GM12878 (cell line): ENCODE measurements around the gene PRR14L. TPM values are rescaled to one million over a fixed set of nuclear protein-coding genes. Genes with fewer than 3 reads are reported as not detected.

Experiments used
- ATAC-seq: fragments of 200-7000 bp; cut with Tn5 transposase; 3 replicates; pipeline ENCODE4 v1.9.1; 2020; ENCODE audit warnings: mild to moderate bottlenecking, moderate library complexity
- BruUV-seq: library from RNA; stranded (reverse); fragments of 400-500 nt; replicated peaks from 2 replicates; lab custom pipeline; 2021; lab: Mats Ljungman, UMichigan
- CTCF ChIA-PET: fragments of 300-600 bp; sonication (Branson Sonifier 250); formaldehyde crosslinking; extraction: SDS; loops from one replicate; lab custom pipeline; 2021; ENCODE audit warnings: inconsistent platforms; lab: Yijun Ruan, JAX
- POLR2A ChIA-PET: fragments of 350-600 bp; formaldehyde crosslinking; extraction: SDS; loops from one replicate; lab custom pipeline; 2021; ENCODE audit warnings: inconsistent platforms; lab: Charles Lee
- RAD21 ChIA-PET: fragments of 300-600 bp; sonication (Branson Sonifier 250); formaldehyde crosslinking; loops from one replicate; lab custom pipeline; 2023; ENCODE audit warnings: antibody characterized with exemption; ENCODE audit not compliant: unreplicated experiment; lab: Charles Lee
- SMC1A ChIA-PET: fragments of 300-600 bp; sonication (Branson Sonifier 250); formaldehyde crosslinking; loops from one replicate; lab custom pipeline; 2023; ENCODE audit not compliant: unreplicated experiment, uncharacterized antibody; lab: Charles Lee
- DNase-seq: peaks from one replicate; pipeline ENCODE4 v3.0.0-alpha.2; 2011; ENCODE audit warnings: low read depth, low spot score
- FAIRE-seq: peaks from 3 replicates; lab custom pipeline; 2011; peaks lifted over from hg19 to GRCh38; lab: Jason Lieb, UNC
- H2AFZ ChIP-seq: 2 replicates; pipeline ENCODE4 v1.6.0; 2011; ENCODE audit warnings: low read depth, low read length, control low read depth; ENCODE audit not compliant: control insufficient read depth
- H3K27ac ChIP-seq: 2 replicates; pipeline ENCODE4 v1.5.1; 2011; ENCODE audit warnings: control low read depth; ENCODE audit not compliant: control insufficient read depth, insufficient read depth
- H3K27me3 ChIP-seq, 2 experiments: replicated peaks in 1 of 2; 2 replicates each; pipeline versions ENCODE4 v1.6.0 to v1.6.1; 2011; ENCODE audit warnings: low read length in 1 of 2; ENCODE audit not compliant: control insufficient read depth in 2 of 2, insufficient read depth in 2 of 2
- H3K36me3 ChIP-seq, 2 experiments: 2 replicates each; pipeline ENCODE4 v1.5.1; 2011; ENCODE audit warnings: low read length in 1 of 2; ENCODE audit not compliant: control insufficient read depth in 2 of 2, insufficient read depth in 2 of 2
- H3K4me1 ChIP-seq: 2 replicates; pipeline ENCODE4 v1.6.1; 2011; ENCODE audit warnings: mild to moderate bottlenecking, low read length, moderate library complexity, mixed read lengths; ENCODE audit not compliant: control insufficient read depth, insufficient read depth
- H3K4me2 ChIP-seq: 2 replicates; pipeline ENCODE4 v1.6.0; 2011; ENCODE audit warnings: control low read depth; ENCODE audit not compliant: control insufficient read depth, insufficient read depth
- H3K4me3 ChIP-seq: fragments of 200-600 bp; sonication (generic); 2 replicates; pipeline ENCODE4 v1.5.1; 2016
- H3K79me2 ChIP-seq: 2 replicates; pipeline ENCODE4 v1.6.0; 2011; ENCODE audit warnings: low read length; ENCODE audit not compliant: control insufficient read depth, insufficient read depth
- H3K9ac ChIP-seq: 2 replicates; pipeline ENCODE4 v1.8.0; 2011; ENCODE audit warnings: low read length, control low read depth, mixed read lengths; ENCODE audit not compliant: control insufficient read depth, insufficient read depth
- H3K9me3 ChIP-seq: replicated peaks from 3 replicates; pipeline ENCODE4 v1.5.1; 2011; ENCODE audit warnings: mild to moderate bottlenecking, low read length; ENCODE audit not compliant: control insufficient read depth, insufficient read depth
- H4K20me1 ChIP-seq: 2 replicates; pipeline ENCODE4 v1.6.0; 2011; ENCODE audit not compliant: control insufficient read depth, insufficient read depth
- EP300 ChIP-seq, 2 experiments: fragments of 150-350 bp in 1 of 2; IDR thresholded peaks; 2 replicates each; pipeline ENCODE4 v1.6.1; 2011 to 2012; ENCODE audit warnings: low read depth in 2 of 2, low read length in 2 of 2, borderline replicate concordance in 1 of 2, improper control_type of control experiment in 1 of 2, inconsistent platforms in 1 of 2; ENCODE audit not compliant: control insufficient read depth in 1 of 2
- PRDM15 ChIP-seq: fragments of 450-650 bp; formaldehyde crosslinking; IDR thresholded peaks from 2 replicates; pipeline ENCODE4 v1.4.0; 2020; ENCODE audit warnings: mild to moderate bottlenecking, moderate library complexity
- WGBS: methylation state at CpG from one replicate; pipeline ENCODE4 v1.1.6; 2016; ENCODE audit warnings: low lambda C conversion rate; ENCODE audit not compliant: insufficient replicate concordance, insufficient coverage; ENCODE audit errors: missing lambda C conversion rate; 5-methylcytosine and 5-hydroxymethylcytosine counted together
- in situ Hi-C: fragments of 300-500 bp; cut with MboI; formaldehyde crosslinking; loops from 9 replicates; pipeline ENCODE4 v1.14.3; 2018; ENCODE audit warnings: mixed read lengths
- intact Hi-C: fragments of 100-400 bp; cut with micrococcal nuclease; formaldehyde crosslinking; loops from one replicate; pipeline ENCODE4 v1.14.2; 2022; ENCODE audit not compliant: unreplicated experiment
- polyA plus RNA-seq, 11 experiments: library from polyadenylated mRNA; depleted of rRNA in 4 of 11; unstranded in 6 of 11; stranded (reverse) in 5 of 11; fragments of >200 nt; fragmentation: Nextera tagmentation in 4 of 11; fragmentation: Illumina TruSeq in 1 of 11; extraction: Ambion mirVana in 4 of 11; extraction: Trizol in 1 of 11; gene quantifications; 1 replicate in 1 of 11; 2 replicates in 10 of 11; pipeline versions ENCODE4 v1.2.1 to v1.2.3, GENCODE V29; 2011 to 2016; ENCODE audit warnings: inconsistent platforms in 2 of 11, missing spikeins in 2 of 11, low read depth in 1 of 11
- total RNA-seq, 4 experiments: library from RNA; depleted of rRNA in 3 of 4; stranded (reverse); fragments of >200 nt in 3 of 4; fragmentation: Illumina TruSeq in 1 of 4; extraction: Trizol in 1 of 4; gene quantifications; 2 replicates each; pipeline versions ENCODE4 v1.2.1 to v1.2.3, GENCODE V29; 2013 to 2021

The PRR14L gene
- total and polyA plus RNA-seq, 10 of the 15 experiments (the other 5 are each of a cell fraction or from before 2014, with no cell fraction given) = 4.2 to 49.0 (median 21.4) TPM

- Histone ChIP-seq H3K4me2 (peak overlapping the region; percentile 85), H2AFZ (no peak overlapping the region), H3K36me3 (peaks cover 0 to 6% of the 10 kb centered on the region in 2 experiments; a peak in 1 of 4 replicates), H3K4me3 (peak overlapping the region; percentile 92; the same call in 1 of the 2 replicates), H3K27ac (no peak overlapping the region), H3K79me2 (peaks cover 46% of the 10 kb centered on the region), H3K4me1 (peaks cover 9% of the 10 kb centered on the region), H3K27me3 (no peaks in the 10 kb centered on the region), H3K9ac (no peak overlapping the region; the same call in 1 of the 2 replicates), H3K9me3 (no peaks in the 10 kb centered on the region), H4K20me1 (no peaks in the 10 kb centered on the region)
- in situ Hi-C loops = no loop called here
- CTCF ChIA-PET = no interaction called here
- ATAC-seq (no peak), DNase-seq (no peak), FAIRE-seq (no peak)
- intact Hi-C loops = no loop called here
- POLR2A ChIA-PET = interaction anchor here (0.6 kb wide), 1 partner anchor 78 kb away, joined by 8 read pairs; no protein-coding TSS in a partner anchor
- no peak for TF ChIP-seq PRDM15 (CRISPR knock-in tag)
- TF ChIP-seq EP300 (IDR thresholded peaks at IDR 0.05; ENCODE audit: borderline replicate concordance in 1 of 2, control insufficient read depth in 1 of 2, low read depth in 2 of 2, low read length in 2 of 2) = no peak
- BruUV-seq = no TSS peak
- SMC1A ChIA-PET = no interaction called here
- WGBS = 97% methylated on average over 4 of the region's 4 CpGs
- RAD21 ChIA-PET = interaction anchor here (1.1 kb wide), 1 partner anchor 85 kb away, joined by 3 read pairs; the partner anchor contains the start of gene PISD
Observed at GRCh38 chr22:31747441-31747840, 2.5 kb downstream of the PRR14L start.
